ENCODE data around the gene PTPRM. TPM values are rescaled to one million over a fixed set of nuclear protein-coding genes. Genes with fewer than 3 reads are reported as not detected.

Gene PTPRM
- total RNA-seq, 1 experiment from 2014 or later = not detected

DNA sequence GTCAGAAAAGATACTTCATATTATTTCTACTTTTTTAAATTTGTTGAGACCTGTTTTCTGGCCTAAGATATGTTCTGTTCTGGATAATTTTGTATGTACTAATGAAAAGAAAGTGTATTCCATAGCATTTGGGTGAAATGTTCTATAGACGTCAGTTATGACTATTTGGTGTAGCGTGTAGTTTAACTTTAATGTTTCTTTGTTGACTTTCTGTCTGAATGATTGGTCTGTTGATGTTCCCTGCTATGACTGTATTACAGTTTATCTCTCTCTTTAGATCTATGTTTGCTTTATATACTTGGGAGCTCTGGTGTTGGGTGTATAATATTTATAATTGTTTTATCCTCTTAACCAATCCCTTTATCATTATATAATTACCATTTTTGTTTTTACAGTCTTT lies 352.4 kb downstream of the PTPRM start:
- intact Hi-C loops (cut with micrococcal nuclease; ENCODE audit: unreplicated experiment) = no loop called here
- TF ChIP-seq CTCF (conservative IDR thresholded peaks at IDR 0.05; ENCODE audit: low read depth, low read length) (no peak), EZH2 (IDR thresholded peaks at IDR 0.05; ENCODE audit: borderline replicate concordance, low read depth, low read length, poor library complexity, severe bottlenecking) (no peak)
- ChIA-PET POLR2A (ENCODE audit: low non-redundant PET) (no interaction called here), CTCF (no interaction called here)
- H3K4me1 ChIP-seq (ENCODE audit: insufficient read depth, low read length, poor library complexity, severe bottlenecking) = no peaks in the 10 kb centered on the region
- no peak for DNase-seq (ENCODE audit: low spot score)
- H3K27ac ChIP-seq (ENCODE audit: low read depth, low read length, poor library complexity, severe bottlenecking) = no peak overlapping the region
- no peak overlapping the region for H3K4me3 ChIP-seq (ENCODE audit: low read depth, low read length, poor library complexity, severe bottlenecking)
- H3K27me3 ChIP-seq (replicated peaks; ENCODE audit: insufficient read depth, low read depth, low read length, poor library complexity) = no peaks in the 10 kb centered on the region
- H3K9me3 ChIP-seq (ENCODE audit: low read depth, low read length, poor library complexity, severe bottlenecking) = peaks cover 11% of the 10 kb centered on the region
- no peaks in the 10 kb centered on the region for H3K36me3 ChIP-seq (ENCODE audit: insufficient read depth, low read length, poor library complexity, severe bottlenecking)
- BruUV-seq (replicated peaks) = no TSS peak

DNA sequence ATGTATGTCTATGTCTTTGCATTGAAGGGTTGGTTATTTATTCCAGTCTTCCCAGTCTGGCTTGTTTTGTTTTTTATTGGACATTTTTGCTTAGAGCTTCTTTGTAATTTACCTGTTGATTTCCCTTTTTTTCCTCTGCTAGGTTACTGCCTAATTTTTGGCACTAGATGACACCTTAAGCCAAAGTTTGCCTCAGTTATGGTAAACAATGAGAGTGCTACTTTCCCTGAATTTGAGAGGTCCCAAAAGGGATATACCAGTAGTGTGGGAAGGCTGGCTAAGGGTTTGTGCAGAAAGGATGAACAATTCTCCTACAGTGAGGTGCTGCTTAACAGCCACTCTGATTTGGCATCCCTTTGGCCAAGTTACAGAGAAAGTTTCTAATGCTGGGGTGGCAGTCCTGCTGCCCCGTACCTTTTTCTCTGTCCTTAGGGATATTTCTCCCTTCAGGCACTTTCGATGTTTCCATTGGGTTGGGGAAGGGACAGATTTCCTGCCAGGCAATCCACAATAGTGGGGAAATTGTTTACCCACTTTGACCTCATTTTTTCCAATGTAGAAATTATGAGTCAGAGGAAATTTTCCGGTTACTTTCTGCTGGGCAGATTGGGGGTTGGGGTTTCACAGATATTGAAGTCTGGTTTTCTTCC lies 354.9 kb downstream of the PTPRM start:
- no peak overlapping the region for H3K27ac ChIP-seq (ENCODE audit: low read depth, low read length, poor library complexity, severe bottlenecking)
- no peaks in the 10 kb centered on the region for H3K27me3 ChIP-seq (replicated peaks; ENCODE audit: insufficient read depth, low read depth, low read length, poor library complexity)
- DNase-seq (ENCODE audit: low spot score) = no peak
- ChIA-PET CTCF (no interaction called here), POLR2A (ENCODE audit: low non-redundant PET) (no interaction called here)
- H3K4me3 ChIP-seq (ENCODE audit: low read depth, low read length, poor library complexity, severe bottlenecking) = no peak overlapping the region
- no TSS peak for BruUV-seq (replicated peaks)
- TF ChIP-seq CTCF (conservative IDR thresholded peaks at IDR 0.05; ENCODE audit: low read depth, low read length) (no peak), EZH2 (IDR thresholded peaks at IDR 0.05; ENCODE audit: borderline replicate concordance, low read depth, low read length, poor library complexity, severe bottlenecking) (no peak)
- H3K9me3 ChIP-seq (ENCODE audit: low read depth, low read length, poor library complexity, severe bottlenecking) = peaks cover 8% of the 10 kb centered on the region
- no peaks in the 10 kb centered on the region for H3K36me3 ChIP-seq (ENCODE audit: insufficient read depth, low read length, poor library complexity, severe bottlenecking)
- intact Hi-C loops (cut with micrococcal nuclease; ENCODE audit: unreplicated experiment) = no loop called here
- H3K4me1 ChIP-seq (ENCODE audit: insufficient read depth, low read length, poor library complexity, severe bottlenecking) = no peaks in the 10 kb centered on the region

- no TSS peak for BruUV-seq (replicated peaks)
- Histone ChIP-seq H3K27me3 (replicated peaks; ENCODE audit: insufficient read depth, low read depth, low read length, poor library complexity) (no peaks in the 10 kb centered on the region), H3K36me3 (ENCODE audit: insufficient read depth, low read length, poor library complexity, severe bottlenecking) (no peaks in the 10 kb centered on the region), H3K4me1 (ENCODE audit: insufficient read depth, low read length, poor library complexity, severe bottlenecking) (no peaks in the 10 kb centered on the region), H3K9me3 (ENCODE audit: low read depth, low read length, poor library complexity, severe bottlenecking) (peaks cover 11% of the 10 kb centered on the region), H3K4me3 (ENCODE audit: low read depth, low read length, poor library complexity, severe bottlenecking) (no peak overlapping the region), H3K27ac (ENCODE audit: low read depth, low read length, poor library complexity, severe bottlenecking) (no peak overlapping the region)
- ChIA-PET POLR2A (ENCODE audit: low non-redundant PET) (no interaction called here), CTCF (no interaction called here)
- intact Hi-C loops (cut with micrococcal nuclease; ENCODE audit: unreplicated experiment) = no loop called here
- TF ChIP-seq CTCF (conservative IDR thresholded peaks at IDR 0.05; ENCODE audit: low read depth, low read length) (no peak), EZH2 (IDR thresholded peaks at IDR 0.05; ENCODE audit: borderline replicate concordance, low read depth, low read length, poor library complexity, severe bottlenecking) (no peak)
- DNase-seq (ENCODE audit: low spot score) = no peak
These were observed 356.0 kb downstream of the PTPRM start for GRCh38 chr18:7923105-7923504.
